ENCODE results near the gene NDUFS4. TPM values are rescaled to one million over a fixed set of nuclear protein-coding genes. Genes with fewer than 3 reads are reported as not detected.

The NDUFS4 gene
- total and polyA plus RNA-seq, 7 donors, result 106 to 179 (median 136) TPM

DNA sequence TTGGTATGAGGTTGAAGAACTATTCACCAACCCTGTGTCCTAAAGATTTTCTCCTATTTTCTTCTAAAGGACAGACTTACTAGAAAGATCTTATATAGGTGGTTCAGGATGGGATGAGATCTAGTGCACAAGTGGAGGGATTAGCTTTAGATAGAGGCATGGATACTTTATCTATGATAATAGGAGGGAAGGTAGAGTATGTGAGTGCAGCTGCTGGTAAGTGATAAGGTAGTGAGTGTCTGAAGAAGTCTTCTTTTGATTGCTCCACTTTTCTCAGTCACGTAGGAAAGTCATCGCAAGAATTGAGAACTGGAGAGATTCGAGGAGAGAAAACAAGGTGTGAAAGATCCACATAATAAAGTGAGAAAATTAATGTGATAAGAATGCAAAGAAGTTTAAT, 6.0 kb upstream of the NDUFS4 start:
- no peak overlapping the region for H3K27ac ChIP-seq
- WGBS, 2 donors, result 91 to 92% methylated on average over 3 of the region's 3 CpGs
- H3K4me1 ChIP-seq, result no peaks in the 10 kb centered on the region
- no peak for TF ChIP-seq POLR2A (IDR thresholded peaks at IDR 0.05)
- no peak for TF ChIP-seq POLR2AphosphoS5 (IDR thresholded peaks at IDR 0.05)
- TF ChIP-seq, protein P1, sequence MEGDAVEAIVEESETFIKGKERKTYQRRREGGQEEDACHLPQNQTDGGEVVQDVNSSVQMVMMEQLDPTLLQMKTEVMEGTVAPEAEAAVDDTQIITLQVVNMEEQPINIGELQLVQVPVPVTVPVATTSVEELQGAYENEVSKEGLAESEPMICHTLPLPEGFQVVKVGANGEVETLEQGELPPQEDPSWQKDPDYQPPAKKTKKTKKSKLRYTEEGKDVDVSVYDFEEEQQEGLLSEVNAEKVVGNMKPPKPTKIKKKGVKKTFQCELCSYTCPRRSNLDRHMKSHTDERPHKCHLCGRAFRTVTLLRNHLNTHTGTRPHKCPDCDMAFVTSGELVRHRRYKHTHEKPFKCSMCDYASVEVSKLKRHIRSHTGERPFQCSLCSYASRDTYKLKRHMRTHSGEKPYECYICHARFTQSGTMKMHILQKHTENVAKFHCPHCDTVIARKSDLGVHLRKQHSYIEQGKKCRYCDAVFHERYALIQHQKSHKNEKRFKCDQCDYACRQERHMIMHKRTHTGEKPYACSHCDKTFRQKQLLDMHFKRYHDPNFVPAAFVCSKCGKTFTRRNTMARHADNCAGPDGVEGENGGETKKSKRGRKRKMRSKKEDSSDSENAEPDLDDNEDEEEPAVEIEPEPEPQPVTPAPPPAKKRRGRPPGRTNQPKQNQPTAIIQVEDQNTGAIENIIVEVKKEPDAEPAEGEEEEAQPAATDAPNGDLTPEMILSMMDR (IDR thresholded peaks at IDR 0.05), result no peak
- TF ChIP-seq EP300 (IDR thresholded peaks at IDR 0.05), result no peak
- H3K4me3 ChIP-seq, result no peak overlapping the region
- no peaks in the 10 kb centered on the region for H3K9me3 ChIP-seq
- H3K27me3 ChIP-seq, result no peaks in the 10 kb centered on the region
- no peaks in the 10 kb centered on the region for H3K36me3 ChIP-seq
- DNase-seq, result no peak
- intact Hi-C loops (cut with DNase I), result no loop called here

DNA sequence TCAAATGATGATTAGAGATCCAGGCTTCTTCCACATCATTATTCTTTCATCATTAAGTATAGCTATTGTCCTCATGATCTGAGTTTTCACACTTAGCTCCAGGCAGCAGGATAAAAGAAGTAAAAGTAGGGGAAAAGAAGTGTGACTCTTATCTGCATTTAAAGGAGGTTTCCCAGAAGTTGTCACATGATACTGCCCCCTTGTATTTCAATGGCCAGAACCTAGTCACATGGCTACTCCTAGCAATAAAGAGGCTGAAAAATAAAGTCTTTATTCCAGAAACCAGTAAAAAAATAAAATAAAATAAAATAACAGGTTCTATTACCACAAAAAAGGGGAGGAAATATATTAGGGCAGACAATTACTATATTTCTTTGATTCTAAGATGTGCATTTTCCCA, 5.3 kb upstream of the NDUFS4 start:
- DNase-seq, result no peak
- intact Hi-C loops (cut with DNase I), result no loop called here
- TF ChIP-seq POLR2A (IDR thresholded peaks at IDR 0.05) (no peak), EP300 (IDR thresholded peaks at IDR 0.05) (no peak), POLR2AphosphoS5 (IDR thresholded peaks at IDR 0.05) (no peak)
- TF ChIP-seq, protein P1 (IDR thresholded peaks at IDR 0.05), result no peak
- H3K27ac ChIP-seq, result no peak overlapping the region
- no peaks in the 10 kb centered on the region for H3K36me3 ChIP-seq
- H3K27me3 ChIP-seq, result no peaks in the 10 kb centered on the region
- H3K9me3 ChIP-seq, result no peaks in the 10 kb centered on the region
- H3K4me1 ChIP-seq, result peaks cover 0 to 3% (median 0%) of the 10 kb centered on the region in 4 donors
- no peak overlapping the region for H3K4me3 ChIP-seq

DNA sequence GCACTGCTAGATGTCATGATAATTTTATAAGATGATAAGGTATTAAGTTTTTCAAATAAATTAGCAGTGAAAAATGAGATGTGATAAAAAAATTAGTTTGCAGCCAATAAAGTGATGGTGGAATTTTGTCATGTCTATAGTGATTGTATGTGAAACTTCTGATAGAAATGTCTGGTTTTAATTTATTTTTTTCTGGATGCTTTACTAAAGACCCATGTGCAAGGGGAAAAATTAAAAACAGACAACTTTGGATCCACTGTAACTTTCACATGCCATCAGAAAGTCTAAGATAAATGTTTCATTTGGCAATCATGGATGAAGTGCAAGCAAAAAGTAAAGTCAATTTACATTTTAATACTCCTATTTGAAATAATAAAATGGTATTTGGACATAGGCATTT, 4.4 kb upstream of the NDUFS4 start:
- Histone ChIP-seq H3K4me3 (no peak overlapping the region), H3K27ac (no peak overlapping the region), H3K27me3 (no peaks in the 10 kb centered on the region), H3K36me3 (no peaks in the 10 kb centered on the region), H3K4me1 (peaks cover 0 to 3% (median under 1%) of the 10 kb centered on the region in 4 donors), H3K9me3 (no peaks in the 10 kb centered on the region)
- no peak for TF ChIP-seq POLR2A (IDR thresholded peaks at IDR 0.05)
- no peak for TF ChIP-seq EP300 (IDR thresholded peaks at IDR 0.05)
- TF ChIP-seq, protein P1 (IDR thresholded peaks at IDR 0.05), result no peak
- TF ChIP-seq POLR2AphosphoS5 (IDR thresholded peaks at IDR 0.05), result no peak
- no peak for DNase-seq
- intact Hi-C loops (cut with DNase I), result no loop called here

DNA sequence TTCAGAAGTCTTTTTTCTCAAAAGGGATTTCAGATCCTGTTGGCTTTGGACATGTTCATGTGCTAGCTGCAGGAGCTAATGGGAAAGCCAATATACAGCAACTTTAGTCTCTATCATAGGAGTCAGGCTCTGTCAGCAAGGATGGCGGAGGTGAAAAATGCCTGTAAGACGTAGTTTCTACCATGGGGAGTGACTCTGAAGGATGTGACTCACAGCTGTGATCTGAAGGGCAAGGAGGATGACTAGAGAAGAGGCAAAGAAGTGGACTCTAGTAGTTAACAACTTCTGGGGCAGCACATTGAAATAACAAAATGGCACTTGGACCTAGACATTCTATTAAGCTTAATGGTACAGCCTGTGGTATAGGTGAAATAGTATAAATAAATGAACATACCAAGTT, 3.1 kb upstream of the NDUFS4 start:
- H3K4me1 ChIP-seq, result peaks cover 0 to 16% (median 14%) of the 10 kb centered on the region in 4 donors
- 66 to 92% methylated on average over 2 of the region's 2 CpGs for WGBS, 2 donors
- H3K4me3 ChIP-seq, result no peak overlapping the region
- no peak for DNase-seq
- intact Hi-C loops (cut with DNase I), result no loop called here
- H3K27ac ChIP-seq, result no peak overlapping the region
- no peak for TF ChIP-seq POLR2A (IDR thresholded peaks at IDR 0.05)
- TF ChIP-seq EP300 (IDR thresholded peaks at IDR 0.05), result no peak
- TF ChIP-seq, protein P1 (IDR thresholded peaks at IDR 0.05), result no peak
- H3K9me3 ChIP-seq, result no peaks in the 10 kb centered on the region
- H3K27me3 ChIP-seq, result no peaks in the 10 kb centered on the region
- no peaks in the 10 kb centered on the region for H3K36me3 ChIP-seq

DNA sequence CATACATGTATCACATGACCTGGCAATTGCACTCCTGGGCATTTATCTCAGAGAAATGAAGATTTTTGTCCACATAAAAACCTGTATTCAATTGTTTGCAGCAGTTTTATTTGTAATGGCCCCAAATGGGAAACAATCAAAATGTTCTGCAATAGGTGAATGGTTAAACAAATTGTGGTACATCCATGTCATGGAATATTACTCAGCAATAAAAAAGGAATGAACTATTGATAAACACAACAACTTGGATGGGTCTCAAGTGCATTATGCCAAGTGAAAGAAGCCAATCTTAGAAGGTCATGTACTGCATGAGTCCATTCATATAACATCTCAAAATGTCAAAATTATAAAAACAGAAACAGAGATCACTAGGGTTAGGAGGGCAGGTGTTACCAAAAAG, 1.5 kb upstream of the NDUFS4 start:
- intact Hi-C loops (cut with DNase I), result no loop called here
- DNase-seq, result no peak
- no peak overlapping the region for H3K4me3 ChIP-seq
- no peaks in the 10 kb centered on the region for H3K27me3 ChIP-seq
- H3K4me1 ChIP-seq, result peaks cover 0 to 32% (median 22%) of the 10 kb centered on the region in 4 donors
- H3K9me3 ChIP-seq, result no peaks in the 10 kb centered on the region
- TF ChIP-seq EP300 (IDR thresholded peaks at IDR 0.05) (no peak), POLR2A (IDR thresholded peaks at IDR 0.05) (no peak), POLR2AphosphoS5 (IDR thresholded peaks at IDR 0.05) (no peak)
- TF ChIP-seq, protein P1 (IDR thresholded peaks at IDR 0.05), result no peak
- H3K36me3 ChIP-seq, result no peaks in the 10 kb centered on the region
- H3K27ac ChIP-seq, result no peak overlapping the region

All from sigmoid colon (tissue), 7 donors.